ENCODE measurements around the gene SEC24D.
"Not testable (repeated sequence)": the region's sequence is repeated elsewhere in the genome, so short reads cannot be mapped to it uniquely, and the experiment has no call there.

SEC24D gene

DNA sequence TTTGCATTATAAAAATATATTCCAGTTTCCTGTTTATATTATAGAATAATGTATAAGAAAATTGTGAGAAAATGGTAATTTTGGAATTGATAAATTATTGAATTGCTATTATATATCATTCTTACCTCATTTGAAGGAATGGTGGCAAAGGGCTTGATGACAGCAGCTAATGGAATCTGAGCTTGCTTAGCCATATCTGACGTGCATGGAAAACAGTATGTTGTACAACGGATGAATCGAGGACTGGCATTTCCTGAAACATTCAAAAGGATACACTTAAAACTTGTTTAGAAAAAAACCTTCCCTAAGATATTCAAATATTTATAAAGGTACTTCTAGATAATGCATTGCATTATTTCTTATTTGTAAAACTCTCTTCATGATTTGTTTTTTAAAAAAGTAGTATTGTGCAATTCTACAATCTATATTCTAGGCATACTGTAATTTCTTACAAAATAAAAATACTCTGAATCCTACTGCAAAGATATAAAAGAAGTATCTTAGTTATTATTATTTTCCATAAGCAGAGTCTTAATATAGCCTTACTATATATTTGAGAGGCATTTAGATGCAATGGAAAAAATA, 38.3 kb downstream of the SEC24D start:
- H2AFZ ChIP-seq (ENCODE audit: low read length) = no peak overlapping the region
- peaks cover 23% of the 10 kb centered on the region for H3K36me3 ChIP-seq (ENCODE audit: insufficient read depth, low read length)
- H3F3A ChIP-seq (ENCODE audit: insufficient read depth, low read length) = no peaks in the 10 kb centered on the region

GRCh38 chr4:118791690-118792446, 44.1 kb downstream of the SEC24D start:
- H3K4me1 ChIP-seq (ENCODE audit: insufficient read depth, low read length, severe bottlenecking); H3K9me2 ChIP-seq (ENCODE audit: low read depth, low read length); H4K20me1 ChIP-seq (ENCODE audit: insufficient read depth, low read length); H2AFZ ChIP-seq (ENCODE audit: low read length); H3F3A ChIP-seq (ENCODE audit: insufficient read depth, low read length); H3K79me2 ChIP-seq (ENCODE audit: insufficient read depth, low read length); H3K9ac ChIP-seq (ENCODE audit: low read length); H3K4me3 ChIP-seq (ENCODE audit: low read depth, low read length, poor library complexity, severe bottlenecking); H3K27me3 ChIP-seq (ENCODE audit: insufficient read depth, low read length); H3K9me3 ChIP-seq (ENCODE audit: low read length); H3K4me2 ChIP-seq (ENCODE audit: low read length); H3K27ac ChIP-seq (ENCODE audit: low read depth, low read length, poor library complexity, severe bottlenecking): not testable (repeated sequence)
- peaks cover 15% of the 10 kb centered on the region for H3K36me3 ChIP-seq (ENCODE audit: insufficient read depth, low read length)

More for the DNA sequence above, 38.3 kb downstream of the SEC24D start:
- no peaks in the 10 kb centered on the region for H3K9me3 ChIP-seq (ENCODE audit: low read length)
- no peak overlapping the region for H3K27ac ChIP-seq (ENCODE audit: low read depth, low read length, poor library complexity, severe bottlenecking)
- no peaks in the 10 kb centered on the region for H3K27me3 ChIP-seq (ENCODE audit: insufficient read depth, low read length)
- no peaks in the 10 kb centered on the region for H3K79me2 ChIP-seq (ENCODE audit: insufficient read depth, low read length)
- no peaks in the 10 kb centered on the region for H4K20me1 ChIP-seq (ENCODE audit: insufficient read depth, low read length)
- no peak overlapping the region for H3K9ac ChIP-seq (ENCODE audit: low read length)
- no peak for TF ChIP-seq EZH2 (IDR thresholded peaks at IDR 0.05; ENCODE audit: borderline replicate concordance, low read length)
- TF ChIP-seq, protein P1, sequence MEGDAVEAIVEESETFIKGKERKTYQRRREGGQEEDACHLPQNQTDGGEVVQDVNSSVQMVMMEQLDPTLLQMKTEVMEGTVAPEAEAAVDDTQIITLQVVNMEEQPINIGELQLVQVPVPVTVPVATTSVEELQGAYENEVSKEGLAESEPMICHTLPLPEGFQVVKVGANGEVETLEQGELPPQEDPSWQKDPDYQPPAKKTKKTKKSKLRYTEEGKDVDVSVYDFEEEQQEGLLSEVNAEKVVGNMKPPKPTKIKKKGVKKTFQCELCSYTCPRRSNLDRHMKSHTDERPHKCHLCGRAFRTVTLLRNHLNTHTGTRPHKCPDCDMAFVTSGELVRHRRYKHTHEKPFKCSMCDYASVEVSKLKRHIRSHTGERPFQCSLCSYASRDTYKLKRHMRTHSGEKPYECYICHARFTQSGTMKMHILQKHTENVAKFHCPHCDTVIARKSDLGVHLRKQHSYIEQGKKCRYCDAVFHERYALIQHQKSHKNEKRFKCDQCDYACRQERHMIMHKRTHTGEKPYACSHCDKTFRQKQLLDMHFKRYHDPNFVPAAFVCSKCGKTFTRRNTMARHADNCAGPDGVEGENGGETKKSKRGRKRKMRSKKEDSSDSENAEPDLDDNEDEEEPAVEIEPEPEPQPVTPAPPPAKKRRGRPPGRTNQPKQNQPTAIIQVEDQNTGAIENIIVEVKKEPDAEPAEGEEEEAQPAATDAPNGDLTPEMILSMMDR (IDR thresholded peaks at IDR 0.05; ENCODE audit: low read length) = no peak
- H3K4me2 ChIP-seq (ENCODE audit: low read length) = no peak overlapping the region
- no peak overlapping the region for H3K4me3 ChIP-seq (ENCODE audit: low read depth, low read length, poor library complexity, severe bottlenecking)
- H3K9me2 ChIP-seq (ENCODE audit: low read depth, low read length) = no peaks in the 10 kb centered on the region
- no peaks in the 10 kb centered on the region for H3K4me1 ChIP-seq (ENCODE audit: insufficient read depth, low read length, severe bottlenecking)

GRCh38 chr4:118790544-118790943, 45.4 kb downstream of the SEC24D start:
- TF ChIP-seq, protein P1 (IDR thresholded peaks at IDR 0.05; ENCODE audit: low read length) = no peak
- TF ChIP-seq EZH2 (IDR thresholded peaks at IDR 0.05; ENCODE audit: borderline replicate concordance, low read length) = no peak
- Histone ChIP-seq H3K4me2 (ENCODE audit: low read length) (no peak overlapping the region), H3F3A (ENCODE audit: insufficient read depth, low read length) (no peaks in the 10 kb centered on the region), H3K9me3 (ENCODE audit: low read length) (no peaks in the 10 kb centered on the region), H3K79me2 (ENCODE audit: insufficient read depth, low read length) (no peaks in the 10 kb centered on the region), H3K27me3 (ENCODE audit: insufficient read depth, low read length) (no peaks in the 10 kb centered on the region), H3K36me3 (ENCODE audit: insufficient read depth, low read length) (peaks cover 4% of the 10 kb centered on the region; the same call in 1 of the 2 replicates), H2AFZ (ENCODE audit: low read length) (no peak overlapping the region), H3K4me1 (ENCODE audit: insufficient read depth, low read length, severe bottlenecking) (no peaks in the 10 kb centered on the region), H3K4me3 (ENCODE audit: low read depth, low read length, poor library complexity, severe bottlenecking) (no peak overlapping the region), H4K20me1 (ENCODE audit: insufficient read depth, low read length) (no peaks in the 10 kb centered on the region), H3K9ac (ENCODE audit: low read length) (no peak overlapping the region), H3K27ac (ENCODE audit: low read depth, low read length, poor library complexity, severe bottlenecking) (no peak overlapping the region), H3K9me2 (ENCODE audit: low read depth, low read length) (no peaks in the 10 kb centered on the region)
